B cell (primary cell): ENCODE measurements around the gene TNFRSF13B.

Experiments
- EZH2 ChIP-seq: IDR thresholded peaks from 2 replicates; pipeline ENCODE4 v1.6.1; 2012; ENCODE audit warnings: borderline replicate concordance, low read depth, mild to moderate bottlenecking, moderate library complexity, low read length; ENCODE audit not compliant: insufficient read depth, poor library complexity, severe bottlenecking
- TF ChIP-seq, protein P1 (sequence below): fragments of 200-600 bp; IDR thresholded peaks from one replicate; pipeline ENCODE4 v1.8.0; 2022; ENCODE audit warnings: antibody characterized with exemption, mild to moderate bottlenecking

DNA sequence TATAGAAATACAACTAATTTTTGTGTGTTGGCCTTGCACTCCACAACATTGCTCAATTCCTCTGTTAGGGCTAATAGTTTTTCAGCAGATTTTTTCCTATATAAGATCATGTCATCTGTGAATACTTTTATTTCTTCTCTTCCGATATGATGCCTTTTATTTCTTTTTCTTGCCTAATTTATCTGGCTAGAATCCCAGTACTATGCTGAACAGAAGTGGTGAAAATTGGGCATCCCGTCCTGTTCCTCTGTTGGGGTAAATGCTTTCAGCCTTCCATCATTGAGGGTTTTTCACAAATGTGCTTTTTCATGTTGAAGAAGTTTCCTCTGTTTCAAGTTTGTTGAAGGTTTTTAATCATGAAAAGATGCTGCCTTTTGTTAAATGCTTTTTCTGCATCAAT, 22.7 kb upstream of the TNFRSF13B start:
- TF ChIP-seq, protein P1, sequence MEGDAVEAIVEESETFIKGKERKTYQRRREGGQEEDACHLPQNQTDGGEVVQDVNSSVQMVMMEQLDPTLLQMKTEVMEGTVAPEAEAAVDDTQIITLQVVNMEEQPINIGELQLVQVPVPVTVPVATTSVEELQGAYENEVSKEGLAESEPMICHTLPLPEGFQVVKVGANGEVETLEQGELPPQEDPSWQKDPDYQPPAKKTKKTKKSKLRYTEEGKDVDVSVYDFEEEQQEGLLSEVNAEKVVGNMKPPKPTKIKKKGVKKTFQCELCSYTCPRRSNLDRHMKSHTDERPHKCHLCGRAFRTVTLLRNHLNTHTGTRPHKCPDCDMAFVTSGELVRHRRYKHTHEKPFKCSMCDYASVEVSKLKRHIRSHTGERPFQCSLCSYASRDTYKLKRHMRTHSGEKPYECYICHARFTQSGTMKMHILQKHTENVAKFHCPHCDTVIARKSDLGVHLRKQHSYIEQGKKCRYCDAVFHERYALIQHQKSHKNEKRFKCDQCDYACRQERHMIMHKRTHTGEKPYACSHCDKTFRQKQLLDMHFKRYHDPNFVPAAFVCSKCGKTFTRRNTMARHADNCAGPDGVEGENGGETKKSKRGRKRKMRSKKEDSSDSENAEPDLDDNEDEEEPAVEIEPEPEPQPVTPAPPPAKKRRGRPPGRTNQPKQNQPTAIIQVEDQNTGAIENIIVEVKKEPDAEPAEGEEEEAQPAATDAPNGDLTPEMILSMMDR = no peak
- TF ChIP-seq EZH2 = no peak
